ENCODE measurements around the gene FARS2.

DNA sequence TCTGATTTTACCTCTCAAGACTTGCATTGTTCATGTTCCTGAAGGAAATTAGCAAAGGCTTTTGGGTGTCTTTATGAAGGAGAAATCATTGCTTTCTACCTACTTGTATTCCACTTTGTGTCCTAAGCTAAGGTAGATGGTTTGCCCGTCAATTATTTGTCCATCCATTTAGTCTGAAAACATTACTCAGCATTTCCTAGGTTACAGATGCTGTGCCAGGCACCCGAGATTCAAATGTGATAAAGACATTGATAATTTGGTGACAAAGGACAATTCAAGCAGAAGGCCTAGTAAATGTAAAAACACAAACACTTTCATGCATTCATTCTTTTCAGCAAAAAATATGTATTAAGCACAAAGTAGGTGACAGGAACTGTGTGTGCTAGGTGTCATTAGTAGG lies 251.1 kb downstream of the FARS2 start:
- TF ChIP-seq, protein P1, sequence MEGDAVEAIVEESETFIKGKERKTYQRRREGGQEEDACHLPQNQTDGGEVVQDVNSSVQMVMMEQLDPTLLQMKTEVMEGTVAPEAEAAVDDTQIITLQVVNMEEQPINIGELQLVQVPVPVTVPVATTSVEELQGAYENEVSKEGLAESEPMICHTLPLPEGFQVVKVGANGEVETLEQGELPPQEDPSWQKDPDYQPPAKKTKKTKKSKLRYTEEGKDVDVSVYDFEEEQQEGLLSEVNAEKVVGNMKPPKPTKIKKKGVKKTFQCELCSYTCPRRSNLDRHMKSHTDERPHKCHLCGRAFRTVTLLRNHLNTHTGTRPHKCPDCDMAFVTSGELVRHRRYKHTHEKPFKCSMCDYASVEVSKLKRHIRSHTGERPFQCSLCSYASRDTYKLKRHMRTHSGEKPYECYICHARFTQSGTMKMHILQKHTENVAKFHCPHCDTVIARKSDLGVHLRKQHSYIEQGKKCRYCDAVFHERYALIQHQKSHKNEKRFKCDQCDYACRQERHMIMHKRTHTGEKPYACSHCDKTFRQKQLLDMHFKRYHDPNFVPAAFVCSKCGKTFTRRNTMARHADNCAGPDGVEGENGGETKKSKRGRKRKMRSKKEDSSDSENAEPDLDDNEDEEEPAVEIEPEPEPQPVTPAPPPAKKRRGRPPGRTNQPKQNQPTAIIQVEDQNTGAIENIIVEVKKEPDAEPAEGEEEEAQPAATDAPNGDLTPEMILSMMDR (IDR thresholded peaks at IDR 0.05 in 8 of 11, conservative IDR thresholded peaks at IDR 0.05 in 3 of 11), result no peak
- TF ChIP-seq POLR2AphosphoS5 (IDR thresholded peaks at IDR 0.05) (no peak), POLR2A (IDR thresholded peaks at IDR 0.05) (no peak)

Measured in spleen (tissue), 7 donors.